Lung (tissue), 12 donors: ENCODE measurements around the gene MPV17. TPM values are rescaled to one million over a fixed set of nuclear protein-coding genes. Genes with fewer than 3 reads are reported as not detected.

Source experiments
- ATAC-seq: fragments of 200-7000 bp; cut with Tn5 transposase; one replicate; pipeline ENCODE4 v1.9.1; 2020; ENCODE audit warnings: moderate number of reproducible peaks; ENCODE audit not compliant: insufficient read depth, low FRiP score
- DNase-seq, 3 donors: peaks; one replicate each; pipeline ENCODE4 v3.0.0-alpha.2; 2013 to 2017
- H3K27ac ChIP-seq, 2 donors: one replicate each; pipeline ENCODE4 v1.5.1; 2013; ENCODE audit warnings: mild to moderate bottlenecking in 2 of 2, moderate library complexity in 2 of 2, control low read depth in 1 of 2, inconsistent platforms in 1 of 2, low read depth in 1 of 2, low read length in 1 of 2
- H3K27me3 ChIP-seq, 3 donors: one replicate each; pipeline ENCODE4 v1.5.1; 2013; ENCODE audit warnings: low read length in 2 of 3; ENCODE audit not compliant: control insufficient read depth in 3 of 3, insufficient read depth in 3 of 3
- H3K36me3 ChIP-seq, 4 donors: one replicate each; pipeline ENCODE4 v1.5.1; 2013; ENCODE audit warnings: low read length in 4 of 4, mild to moderate bottlenecking in 1 of 4, moderate library complexity in 1 of 4; ENCODE audit not compliant: control insufficient read depth in 4 of 4, insufficient read depth in 4 of 4
- H3K4me1 ChIP-seq, 5 donors: one replicate each; pipeline ENCODE4 v1.5.1; 2013; ENCODE audit warnings: low read length in 5 of 5, mild to moderate bottlenecking in 2 of 5, moderate library complexity in 1 of 5; ENCODE audit not compliant: control insufficient read depth in 5 of 5, insufficient read depth in 5 of 5
- H3K4me3 ChIP-seq: one replicate; pipeline ENCODE4 v1.5.1; 2013; ENCODE audit warnings: mild to moderate bottlenecking, control low read depth, moderate library complexity
- H3K9ac ChIP-seq, 2 donors: one replicate each; pipeline ENCODE4 v1.5.1; 2013; ENCODE audit warnings: low read length in 2 of 2, control low read depth in 1 of 2; ENCODE audit not compliant: insufficient read depth in 1 of 2
- H3K9me3 ChIP-seq, 4 donors: one replicate each; pipeline ENCODE4 v1.5.1; 2013; ENCODE audit warnings: low read length in 3 of 4, mild to moderate bottlenecking in 1 of 4, moderate library complexity in 1 of 4; ENCODE audit not compliant: control insufficient read depth in 4 of 4, insufficient read depth in 3 of 4
- CTCF ChIP-seq: IDR thresholded peaks from 2 replicates; pipeline ENCODE4 v1.5.1; 2012; ENCODE audit warnings: mild to moderate bottlenecking; ENCODE audit errors: control extremely low read depth, extremely low read depth
- WGBS, 2 donors: extraction: QIAGEN DNeasy Blood & Tissue Kit; methylation state at CpG; one replicate each; pipeline ENCODE4 v1.1.7; 2013; 5-methylcytosine and 5-hydroxymethylcytosine counted together
- polyA plus RNA-seq, 2 donors: library from polyadenylated mRNA; stranded (reverse); fragments of 200-250 nt; gene quantifications; one replicate each; pipeline ENCODE4 v1.2.1, GENCODE V29; 2013
- total RNA-seq, 2 donors: library from RNA; depleted of rRNA in 1 of 2; stranded (reverse); fragments of >200 nt in 1 of 2; gene quantifications; one replicate each; pipeline ENCODE4 v1.2.1, GENCODE V29; 2014 to 2021
- donor health status: control.
- donor health status: control.
- donor health status: Bipolar disorder and iron deficiency.
- donor health status: healthy.
- donor health status: DM: yes; HTN: yes; CAD: no.

Gene MPV17
- total and polyA plus RNA-seq, 4 donors, result 42.1 to 224 (median 98.7) TPM

- Histone ChIP-seq H3K27ac (no peak overlapping the region), H3K36me3 (peaks cover 14 to 28% (median 21%) of the 10 kb centered on the region in 4 donors), H3K4me1 (peaks cover 0 to 5% (median under 1%) of the 10 kb centered on the region in 5 donors), H3K4me3 (no peak overlapping the region), H3K27me3 (no peaks in the 10 kb centered on the region), H3K9me3 (no peaks in the 10 kb centered on the region), H3K9ac (no peak overlapping the region)
- DNase-seq, result no peak
- TF ChIP-seq CTCF, result no peak
- ATAC-seq, result no peak
- 93 to 98% methylated on average over 4 of the region's 4 CpGs for WGBS, 2 donors
These were observed 40.0 kb upstream of the MPV17 start for GRCh38 chr2:27362678-27363420.

- TF ChIP-seq CTCF, result no peak
- no peaks in the 10 kb centered on the region for H3K27me3 ChIP-seq
- no peaks in the 10 kb centered on the region for H3K9me3 ChIP-seq
- DNase-seq (peak; percentile 97 to 99 (median 99)), ATAC-seq (peak; percentile 95)
- H3K4me3 ChIP-seq, result peak within 1 kb of the TSS; percentile 81
- peak within 1 kb of the TSS; percentile 74 to 82 for H3K9ac ChIP-seq
- peak within 1 kb of the TSS; percentile 90 to 99 for H3K27ac ChIP-seq
- H3K36me3 ChIP-seq, result peaks cover 0 to 5% (median 2%) of the 10 kb centered on the region in 4 donors
- H3K4me1 ChIP-seq, result peaks cover 0 to 16% (median 4%) of the 10 kb centered on the region in 5 donors
- WGBS, 2 donors, result 0% methylated on average over 67 of the region's 67 CpGs
These were observed 33.7 kb upstream of the MPV17 start, which contains the start of gene GTF3C2 for GRCh38 chr2:27356382-27357181. Gene GTF3C2 (minus strand): TSS chr2:27356764. CDS start chr2:27343554, 13,210 bp downstream.

GRCh38 chr2:27356056-27356381, 33.1 kb upstream of the MPV17 start:
- WGBS, 2 donors, result 0 to 1% methylated on average over 12 of the region's 12 CpGs

More at GRCh38 chr2:27356056-27356381, 33.1 kb upstream of the MPV17 start:
- H3K9me3 ChIP-seq, result no peaks in the 10 kb centered on the region
- ATAC-seq, result peak; percentile 36
- no peak for TF ChIP-seq CTCF
- H3K27ac ChIP-seq, result peak overlapping the region; percentile 90 to 99
- H3K9ac ChIP-seq, result peak overlapping the region; percentile 74 to 82
- H3K4me3 ChIP-seq, result peak overlapping the region; percentile 81
- H3K36me3 ChIP-seq, result peaks cover 0 to 5% (median 2%) of the 10 kb centered on the region in 4 donors
- peaks cover 0 to 16% (median 4%) of the 10 kb centered on the region in 5 donors for H3K4me1 ChIP-seq
- no peaks in the 10 kb centered on the region for H3K27me3 ChIP-seq
- peak in 1 of 3 donors; percentile 31 for DNase-seq
